GM12878 (cell line): ENCODE measurements around the gene HIRIP3.

Source experiments
- ATF3 ChIP-seq: IDR thresholded peaks from 2 replicates; pipeline ENCODE4 v1.6.1; 2011; ENCODE audit warnings: low read depth, mild to moderate bottlenecking, low read length, moderate library complexity, borderline replicate concordance; ENCODE audit errors: extremely low read depth
- EP300 ChIP-seq, 2 experiments: fragments of 150-350 bp in 1 of 2; IDR thresholded peaks; 2 replicates each; pipeline ENCODE4 v1.6.1; 2011 to 2012; ENCODE audit warnings: low read depth in 2 of 2, low read length in 2 of 2, borderline replicate concordance in 1 of 2, improper control_type of control experiment in 1 of 2, inconsistent platforms in 1 of 2; ENCODE audit not compliant: control insufficient read depth in 1 of 2
- LARP7 ChIP-seq: fragments of 450-650 bp; IDR thresholded peaks from 2 replicates; pipeline ENCODE4 v1.6.1; 2017; ENCODE audit warnings: mild to moderate bottlenecking
- POLR2A ChIP-seq: IDR thresholded peaks from 2 replicates; pipeline ENCODE4 v1.6.1; 2011; ENCODE audit warnings: low read depth, mild to moderate bottlenecking, low read length
- RCOR1 ChIP-seq: conservative IDR thresholded peaks from 2 replicates; pipeline ENCODE4 v1.6.1; 2012; ENCODE audit warnings: low read depth, low read length, improper control_type of control experiment
- SKIL ChIP-seq: fragments of 450-650 bp; IDR thresholded peaks from 2 replicates; pipeline ENCODE4 v1.6.1; 2017; ENCODE audit warnings: mild to moderate bottlenecking, low read depth, inconsistent platforms; ENCODE audit not compliant: poor library complexity, severe bottlenecking
- ZZZ3 ChIP-seq: IDR thresholded peaks from 2 replicates; pipeline ENCODE4 v1.6.1; 2011; ENCODE audit warnings: low read depth; ENCODE audit not compliant: control insufficient read depth, insufficient read length

- TF ChIP-seq SKIL (no peak), POLR2A (no peak), LARP7 (no peak), ZZZ3 (no peak), EP300 (IDR thresholded peaks at IDR 0.05; ENCODE audit: borderline replicate concordance in 1 of 2, control insufficient read depth in 1 of 2, low read depth in 2 of 2, low read length in 2 of 2) (no peak), RCOR1 (no peak), ATF3 (no peak)
These were observed 27.2 kb downstream of the HIRIP3 start for GRCh38 chr16:29968205-29968604.
